NCI-H69 (cell line): ENCODE results near the gene MVD.

Experiments
- DNase-seq: peaks from one replicate; lab custom pipeline; 2025; lab: John Stamatoyannopoulos, UW

The MVD gene

GRCh38 chr16:88606148-88606757, 56.6 kb downstream of the MVD start:
- no peak for DNase-seq

DNA sequence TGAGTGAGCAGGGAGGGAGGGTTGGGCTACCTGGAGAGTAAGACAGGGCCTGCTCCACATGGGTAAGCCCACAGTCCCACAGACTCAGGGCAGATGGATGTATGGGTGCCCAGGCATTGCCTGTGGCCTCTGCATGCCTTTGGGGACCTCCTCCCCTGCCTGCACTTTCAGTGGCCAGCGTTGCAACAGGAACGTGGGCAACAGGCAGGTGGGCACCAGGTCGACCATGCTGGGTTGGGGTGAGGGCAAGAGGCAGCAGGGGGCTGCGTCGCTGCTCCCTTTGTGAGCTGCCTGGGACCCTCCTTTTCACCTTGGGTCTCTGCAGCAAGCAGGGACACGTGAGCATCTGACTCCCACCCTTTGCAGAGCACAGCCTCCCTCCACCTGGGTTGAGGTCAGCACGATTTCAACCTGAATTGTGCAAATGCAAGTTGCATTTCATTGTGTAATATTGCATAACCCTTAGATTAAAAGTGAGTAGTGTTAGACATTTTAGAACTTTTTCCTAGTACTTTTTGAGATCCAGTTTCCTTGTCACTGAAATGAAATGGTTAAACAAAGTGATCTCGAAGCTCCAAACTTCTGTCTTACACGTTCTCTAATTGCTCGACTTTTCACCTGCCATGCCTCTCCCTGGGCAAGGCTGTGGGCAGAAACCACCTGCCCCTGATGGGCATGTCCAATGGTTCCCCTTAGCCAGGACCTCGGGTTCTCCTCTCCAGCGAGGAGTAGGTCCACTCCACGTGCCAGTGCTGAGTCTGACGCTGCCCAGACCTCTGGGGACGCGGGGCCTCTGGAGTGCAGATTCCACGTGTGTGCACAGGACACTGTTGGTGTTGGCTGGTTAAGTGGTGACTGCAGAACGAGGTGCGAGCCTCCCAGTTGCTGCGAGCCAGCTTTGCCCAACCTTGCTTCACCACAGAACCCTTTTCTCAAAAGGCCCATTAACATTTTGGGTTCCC, 57.4 kb downstream of the MVD start:
- no peak for DNase-seq

DNA sequence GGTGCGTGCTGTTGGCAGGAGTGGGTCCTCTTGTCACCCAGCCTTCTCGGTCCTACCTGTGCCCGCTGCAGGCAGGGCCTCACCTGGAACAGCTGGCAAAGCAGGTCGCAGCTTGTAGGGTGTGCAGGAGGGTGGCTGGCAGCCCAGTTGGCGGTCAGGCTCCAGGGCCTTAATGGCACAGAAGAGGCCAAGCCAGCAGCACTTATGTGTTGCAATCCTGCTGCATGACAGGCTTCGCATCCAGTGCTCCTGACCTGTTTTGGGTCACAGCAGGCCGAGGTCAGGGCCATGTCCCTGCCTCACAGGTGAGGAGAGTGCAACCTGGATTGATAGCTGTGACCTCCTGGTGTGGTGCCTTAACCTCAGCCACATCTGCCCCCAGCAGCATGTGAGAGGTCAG, 60.8 kb downstream of the MVD start:
- DNase-seq = no peak
